OCI-LY1 (cell line): ENCODE measurements around the gene IFT52.
A peak's percentile ranks its signal among the peaks of the same experiment; 100 is the strongest.

Experiments
- H2AFZ ChIP-seq: fragments of 200-600 bp; sonication (generic), shearing (Covaris generic); 2 replicates; pipeline ENCODE4 v1.6.0; 2014; ENCODE audit warnings: antibody characterized with exemption, mild to moderate bottlenecking, low read length
- H3F3A ChIP-seq: fragments of 200-600 bp; sonication (generic), shearing (Covaris generic); 2 replicates; pipeline ENCODE4 v1.6.0; 2014; ENCODE audit warnings: mild to moderate bottlenecking, antibody characterized with exemption, low read length, moderate library complexity; ENCODE audit not compliant: insufficient read depth
- H3K27ac ChIP-seq: fragments of 200-600 bp; sonication (generic); 2 replicates; pipeline ENCODE4 v1.5.1; 2014; ENCODE audit warnings: low read length, mixed run types, mild to moderate bottlenecking, low read depth; ENCODE audit not compliant: poor library complexity, severe bottlenecking
- H3K27me3 ChIP-seq: fragments of 200-600 bp; sonication (generic); 2 replicates; pipeline ENCODE4 v1.6.0; 2014; ENCODE audit warnings: antibody characterized with exemption, mild to moderate bottlenecking, low read length, moderate library complexity; ENCODE audit not compliant: insufficient read depth
- H3K36me3 ChIP-seq: fragments of 200-600 bp; sonication (generic); 2 replicates; pipeline ENCODE4 v1.6.1; 2014; ENCODE audit warnings: mild to moderate bottlenecking, antibody characterized with exemption, low read length, moderate library complexity, mixed read lengths; ENCODE audit not compliant: insufficient read depth
- H3K4me1 ChIP-seq: fragments of 200-600 bp; sonication (generic); 2 replicates; pipeline ENCODE4 v1.5.1; 2014; ENCODE audit warnings: mild to moderate bottlenecking, low read length, moderate library complexity; ENCODE audit not compliant: insufficient read depth, severe bottlenecking
- H3K4me2 ChIP-seq: fragments of 200-600 bp; sonication (generic), shearing (Covaris generic); 2 replicates; pipeline ENCODE4 v1.6.1; 2014; ENCODE audit warnings: low read length
- H3K4me3 ChIP-seq: fragments of 200-600 bp; sonication (generic); 2 replicates; pipeline ENCODE4 v1.5.1; 2014; ENCODE audit warnings: low read length, low read depth, mild to moderate bottlenecking, mixed read lengths; ENCODE audit not compliant: poor library complexity, severe bottlenecking
- H3K79me2 ChIP-seq: fragments of 200-600 bp; shearing (Covaris generic); 2 replicates; pipeline ENCODE4 v1.6.1; 2016; ENCODE audit warnings: mixed run types, low read length, mixed read lengths; ENCODE audit not compliant: insufficient read depth
- H3K9ac ChIP-seq: fragments of 200-600 bp; sonication (generic), shearing (Covaris generic); 2 replicates; pipeline ENCODE4 v1.6.1; 2014; ENCODE audit warnings: mild to moderate bottlenecking, low read length, mixed read lengths
- H3K9me2 ChIP-seq: fragments of 200-600 bp; sonication (generic), shearing (Covaris generic); 2 replicates; pipeline ENCODE4 v1.6.1; 2014; ENCODE audit warnings: low read depth, mild to moderate bottlenecking, low read length, mixed read lengths
- H3K9me3 ChIP-seq: fragments of 200-600 bp; shearing (Covaris generic); 2 replicates; pipeline ENCODE4 v1.6.1; 2014; ENCODE audit warnings: low read length, mixed read lengths
- H4K20me1 ChIP-seq: fragments of 200-600 bp; sonication (generic), shearing (Covaris generic); 2 replicates; pipeline ENCODE4 v1.6.0; 2016; ENCODE audit warnings: mild to moderate bottlenecking, low read length; ENCODE audit not compliant: insufficient read depth
- EZH2 ChIP-seq: fragments of 200-600 bp; sonication (generic), shearing (Covaris generic); IDR thresholded peaks from 2 replicates; pipeline ENCODE4 v1.8.0; 2017; ENCODE audit warnings: borderline replicate concordance, mixed run types, mild to moderate bottlenecking, antibody characterized with exemption, low read length, moderate library complexity, mixed read lengths
- TF ChIP-seq, protein P1 (sequence below): fragments of 200-600 bp; sonication (generic), shearing (Covaris generic); IDR thresholded peaks from 2 replicates; pipeline ENCODE4 v1.5.1; 2017; ENCODE audit warnings: mild to moderate bottlenecking, antibody characterized with exemption, low read length, moderate library complexity, mixed read lengths

Gene IFT52

DNA sequence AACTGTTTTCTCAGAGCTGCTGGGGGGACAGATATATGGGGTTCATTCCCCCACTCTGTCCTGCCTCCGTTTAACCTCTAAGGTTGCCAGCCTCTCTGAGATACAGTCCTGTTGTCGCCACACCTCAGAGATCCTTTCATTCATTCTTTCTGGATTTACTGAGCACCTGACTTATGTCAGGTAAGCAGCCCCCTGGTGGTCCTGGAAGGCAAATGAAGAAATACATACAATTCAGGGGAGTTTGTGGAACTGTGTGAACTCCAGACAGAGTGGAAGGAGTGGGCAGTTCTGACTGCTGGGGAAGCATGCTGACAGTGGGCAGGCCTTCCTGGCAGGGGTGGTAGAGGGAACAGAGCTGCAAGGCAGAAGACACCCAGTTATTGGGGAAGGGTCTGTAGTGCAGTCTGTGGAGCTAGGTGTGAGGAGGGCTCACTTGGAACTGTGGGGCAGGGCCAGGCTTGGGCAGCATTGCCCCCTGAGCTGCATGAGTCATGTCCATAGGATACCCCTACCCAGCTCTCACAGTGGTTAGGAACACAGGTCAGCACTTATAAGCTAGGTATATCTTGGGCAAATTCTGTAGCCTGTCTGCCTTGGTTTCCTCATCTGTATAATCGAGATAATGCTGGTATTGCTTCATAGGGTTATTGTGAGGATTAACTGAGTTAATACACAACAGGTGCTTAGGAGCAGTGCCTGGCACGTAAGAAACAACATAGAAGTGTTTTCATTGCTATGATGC, 44.7 kb upstream of the IFT52 start:
- H3F3A ChIP-seq: no peaks in the 10 kb centered on the region
- no peaks in the 10 kb centered on the region for H4K20me1 ChIP-seq
- TF ChIP-seq, protein P1, sequence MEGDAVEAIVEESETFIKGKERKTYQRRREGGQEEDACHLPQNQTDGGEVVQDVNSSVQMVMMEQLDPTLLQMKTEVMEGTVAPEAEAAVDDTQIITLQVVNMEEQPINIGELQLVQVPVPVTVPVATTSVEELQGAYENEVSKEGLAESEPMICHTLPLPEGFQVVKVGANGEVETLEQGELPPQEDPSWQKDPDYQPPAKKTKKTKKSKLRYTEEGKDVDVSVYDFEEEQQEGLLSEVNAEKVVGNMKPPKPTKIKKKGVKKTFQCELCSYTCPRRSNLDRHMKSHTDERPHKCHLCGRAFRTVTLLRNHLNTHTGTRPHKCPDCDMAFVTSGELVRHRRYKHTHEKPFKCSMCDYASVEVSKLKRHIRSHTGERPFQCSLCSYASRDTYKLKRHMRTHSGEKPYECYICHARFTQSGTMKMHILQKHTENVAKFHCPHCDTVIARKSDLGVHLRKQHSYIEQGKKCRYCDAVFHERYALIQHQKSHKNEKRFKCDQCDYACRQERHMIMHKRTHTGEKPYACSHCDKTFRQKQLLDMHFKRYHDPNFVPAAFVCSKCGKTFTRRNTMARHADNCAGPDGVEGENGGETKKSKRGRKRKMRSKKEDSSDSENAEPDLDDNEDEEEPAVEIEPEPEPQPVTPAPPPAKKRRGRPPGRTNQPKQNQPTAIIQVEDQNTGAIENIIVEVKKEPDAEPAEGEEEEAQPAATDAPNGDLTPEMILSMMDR: peak; percentile 36; the same call in 1 of the 2 replicates
- TF ChIP-seq EZH2: no peak
- no peaks in the 10 kb centered on the region for H3K27me3 ChIP-seq
- H3K79me2 ChIP-seq: no peaks in the 10 kb centered on the region
- H3K27ac ChIP-seq: no peak overlapping the region
- H3K9ac ChIP-seq: no peak overlapping the region
- H3K9me3 ChIP-seq: no peaks in the 10 kb centered on the region
- no peaks in the 10 kb centered on the region for H3K9me2 ChIP-seq
- H3K4me3 ChIP-seq: no peak overlapping the region
- 0 out of 2 replicates have a peak, but pooled peaks cover 3% of the 10 kb centered on the region for H3K36me3 ChIP-seq
- no peak overlapping the region for H3K4me2 ChIP-seq
- no peak overlapping the region for H2AFZ ChIP-seq
- no peaks in the 10 kb centered on the region for H3K4me1 ChIP-seq

DNA sequence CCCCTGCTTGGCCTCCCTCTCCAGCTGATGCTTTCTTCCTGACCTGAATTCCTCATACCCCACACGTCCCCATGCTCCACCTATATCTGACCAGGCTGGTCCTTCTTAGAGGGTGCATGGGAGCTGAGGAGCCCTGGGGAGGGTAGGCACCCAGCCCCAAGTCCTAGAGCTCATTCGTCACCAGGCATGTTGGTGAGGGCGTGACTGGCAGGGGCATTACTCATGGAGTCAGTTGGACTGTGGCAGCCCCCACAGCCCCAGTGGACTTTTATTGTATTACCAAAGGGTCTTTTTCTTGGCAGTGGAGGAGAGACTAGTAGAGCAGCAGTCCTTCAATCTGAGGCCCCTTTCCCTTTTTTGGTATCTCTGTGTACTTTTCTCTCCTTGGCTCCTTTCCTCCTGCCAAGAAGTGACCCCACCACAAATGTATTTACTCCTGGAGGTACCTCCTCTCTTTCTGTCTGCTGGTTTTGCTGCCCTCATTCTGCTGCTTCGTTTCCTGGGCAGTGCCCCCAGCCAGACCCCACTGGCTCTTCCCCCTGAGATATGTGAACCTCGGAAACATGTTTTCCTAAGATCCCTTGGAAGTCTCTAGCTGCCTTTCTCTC, 42.4 kb upstream of the IFT52 start:
- no peak for TF ChIP-seq EZH2
- TF ChIP-seq, protein P1: no peak
- Histone ChIP-seq H3F3A (no peaks in the 10 kb centered on the region), H3K4me2 (no peak overlapping the region), H3K9me2 (no peaks in the 10 kb centered on the region), H3K9ac (no peak overlapping the region), H3K36me3 (no peaks in the 10 kb centered on the region), H3K4me3 (no peak overlapping the region), H2AFZ (no peak overlapping the region), H4K20me1 (no peaks in the 10 kb centered on the region), H3K79me2 (no peaks in the 10 kb centered on the region), H3K4me1 (no peaks in the 10 kb centered on the region), H3K27ac (no peak overlapping the region), H3K9me3 (no peaks in the 10 kb centered on the region), H3K27me3 (no peaks in the 10 kb centered on the region)

DNA sequence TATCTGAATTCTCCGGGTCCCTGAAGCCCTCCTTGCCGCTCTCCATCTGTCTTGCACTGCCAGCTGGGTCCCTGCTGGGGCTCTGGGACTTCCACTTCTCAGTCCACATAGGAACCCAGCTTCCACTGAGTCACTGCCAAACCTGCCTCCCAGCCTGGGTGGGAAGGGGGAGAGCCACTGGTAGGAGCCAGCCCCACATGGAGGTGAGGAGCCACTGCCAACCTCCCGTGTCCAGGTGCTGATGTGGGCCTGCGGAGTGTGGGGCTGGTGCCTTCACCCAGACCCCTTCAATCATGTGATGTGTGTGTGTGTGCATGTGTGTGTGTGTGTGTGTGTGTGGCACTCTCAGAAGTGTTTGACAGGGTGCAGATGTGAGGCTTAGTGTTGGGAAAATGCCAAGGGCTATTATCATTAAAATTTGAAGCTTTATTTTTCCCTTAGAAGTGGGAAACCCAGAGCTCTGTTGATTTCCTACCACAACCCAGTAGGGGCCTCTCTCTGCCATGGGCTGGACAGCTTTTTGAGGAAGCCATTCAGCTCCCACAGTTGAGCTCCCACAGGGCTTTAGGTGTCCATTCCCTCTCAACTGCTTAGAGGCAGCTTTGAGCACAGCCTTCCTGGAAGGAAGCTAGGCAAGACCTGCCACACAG, 41.2 kb upstream of the IFT52 start:
- H3K4me2 ChIP-seq: no peak overlapping the region
- H3K27ac ChIP-seq: no peak overlapping the region
- H4K20me1 ChIP-seq: no peaks in the 10 kb centered on the region
- H2AFZ ChIP-seq: no peak overlapping the region
- TF ChIP-seq, protein P1: no peak
- TF ChIP-seq EZH2: no peak
- H3K27me3 ChIP-seq: no peaks in the 10 kb centered on the region
- no peaks in the 10 kb centered on the region for H3K36me3 ChIP-seq
- H3K4me3 ChIP-seq: no peak overlapping the region
- H3K9me2 ChIP-seq: no peaks in the 10 kb centered on the region
- no peaks in the 10 kb centered on the region for H3K79me2 ChIP-seq
- H3K4me1 ChIP-seq: no peaks in the 10 kb centered on the region
- H3F3A ChIP-seq: no peaks in the 10 kb centered on the region
- no peaks in the 10 kb centered on the region for H3K9me3 ChIP-seq
- H3K9ac ChIP-seq: no peak overlapping the region
